ENCODE data around the gene SLC25A21.
A peak's percentile ranks its signal among the peaks of the same experiment; 100 is the strongest.
"Not testable (repeated sequence)": the region's sequence is repeated elsewhere in the genome, so short reads cannot be mapped to it uniquely, and the experiment has no call there.

SLC25A21 gene

GRCh38 chr14:37185670-37186069, 13.3 kb upstream of the SLC25A21 start:
- no peak for DNase-seq

GRCh38 chr14:37184520-37184919, 12.1 kb upstream of the SLC25A21 start:
- DNase-seq = not testable (repeated sequence)

GRCh38 chr14:37181441-37181840, 9.0 kb upstream of the SLC25A21 start:
- DNase-seq = no peak

- not testable (repeated sequence) for DNase-seq
These were observed 8.5 kb upstream of the SLC25A21 start for GRCh38 chr14:37180886-37181285.

GRCh38 chr14:37179896-37180502, 7.6 kb upstream of the SLC25A21 start:
- DNase-seq = no peak

GRCh38 chr14:37172936-37173614, 669 bp upstream of the SLC25A21 start:
- peak; percentile 68 for DNase-seq

GRCh38 chr14:37171678-37172023, 755 bp downstream of the SLC25A21 start:
- DNase-seq = no peak

GRCh38 chr14:37170993-37171392, 1.4 kb downstream of the SLC25A21 start:
- peak; percentile 29 for DNase-seq

- no peak for DNase-seq
These were observed 2.2 kb downstream of the SLC25A21 start for GRCh38 chr14:37170237-37170636.

- DNase-seq = peak; percentile 99
These were observed 3.7 kb downstream of the SLC25A21 start for GRCh38 chr14:37168721-37169120.

- DNase-seq = peak; percentile 59
These were observed 5.0 kb downstream of the SLC25A21 start for GRCh38 chr14:37167151-37168047.

GRCh38 chr14:37165794-37166193, 6.6 kb downstream of the SLC25A21 start:
- DNase-seq = no peak

GRCh38 chr14:37162307-37162706, 10.1 kb downstream of the SLC25A21 start:
- DNase-seq = not testable (repeated sequence)

GRCh38 chr14:37157987-37158386, 14.4 kb downstream of the SLC25A21 start:
- no peak for DNase-seq

GRCh38 chr14:37153483-37153882, 18.9 kb downstream of the SLC25A21 start:
- DNase-seq = no peak

- no peak for DNase-seq
These were observed 19.4 kb downstream of the SLC25A21 start for GRCh38 chr14:37153005-37153404.

GRCh38 chr14:37150414-37150813, 22.0 kb downstream of the SLC25A21 start:
- peak; percentile 78 for DNase-seq

GRCh38 chr14:37147310-37147880, 25.0 kb downstream of the SLC25A21 start:
- peak; percentile 43 for DNase-seq

GRCh38 chr14:37146438-37146837, 26.0 kb downstream of the SLC25A21 start:
- DNase-seq = not testable (repeated sequence)

- DNase-seq = peak; percentile 16
These were observed 27.0 kb downstream of the SLC25A21 start for GRCh38 chr14:37145395-37145794.

- no peak for DNase-seq
These were observed 27.6 kb downstream of the SLC25A21 start for GRCh38 chr14:37144729-37145363.

- DNase-seq = no peak
These were observed 28.9 kb downstream of the SLC25A21 start for GRCh38 chr14:37143475-37143874.
